Measurements from ENCODE around the gene ZNF154.
"Not testable (repeated sequence)": the region's sequence is repeated elsewhere in the genome, so short reads cannot be mapped to it uniquely, and the experiment has no call there.

The ZNF154 gene

GRCh38 chr19:57748029-57748428 lies 39.0 kb upstream of the ZNF154 start:
- Histone ChIP-seq H2AFZ (ENCODE audit: low read depth, low read length) (no peak overlapping the region), H3K9ac (ENCODE audit: low read length) (no peak overlapping the region), H3K27me3 (ENCODE audit: low read depth, low read length) (no peaks in the 10 kb centered on the region), H3K9me3 (ENCODE audit: insufficient read depth, low read length) (no peaks in the 10 kb centered on the region), H3K36me3 (replicated peaks; ENCODE audit: low read depth, low read length) (peaks cover 41% of the 10 kb centered on the region), H4K20me1 (ENCODE audit: insufficient read depth, low read length) (peaks cover 14% of the 10 kb centered on the region), H3K4me3 (ENCODE audit: low read length) (peak overlapping the region; percentile 81), H3K4me1 (ENCODE audit: low read length) (peaks cover 17% of the 10 kb centered on the region), H3K27ac (ENCODE audit: low read length) (no peak overlapping the region), H3K4me2 (ENCODE audit: low read length) (peak overlapping the region; percentile 97), H3K79me2 (ENCODE audit: low read length) (peaks cover 46% of the 10 kb centered on the region)
- no peak for TF ChIP-seq EZH2phosphoT487 (IDR thresholded peaks at IDR 0.05; ENCODE audit: low read depth)
- TF ChIP-seq, protein P1, sequence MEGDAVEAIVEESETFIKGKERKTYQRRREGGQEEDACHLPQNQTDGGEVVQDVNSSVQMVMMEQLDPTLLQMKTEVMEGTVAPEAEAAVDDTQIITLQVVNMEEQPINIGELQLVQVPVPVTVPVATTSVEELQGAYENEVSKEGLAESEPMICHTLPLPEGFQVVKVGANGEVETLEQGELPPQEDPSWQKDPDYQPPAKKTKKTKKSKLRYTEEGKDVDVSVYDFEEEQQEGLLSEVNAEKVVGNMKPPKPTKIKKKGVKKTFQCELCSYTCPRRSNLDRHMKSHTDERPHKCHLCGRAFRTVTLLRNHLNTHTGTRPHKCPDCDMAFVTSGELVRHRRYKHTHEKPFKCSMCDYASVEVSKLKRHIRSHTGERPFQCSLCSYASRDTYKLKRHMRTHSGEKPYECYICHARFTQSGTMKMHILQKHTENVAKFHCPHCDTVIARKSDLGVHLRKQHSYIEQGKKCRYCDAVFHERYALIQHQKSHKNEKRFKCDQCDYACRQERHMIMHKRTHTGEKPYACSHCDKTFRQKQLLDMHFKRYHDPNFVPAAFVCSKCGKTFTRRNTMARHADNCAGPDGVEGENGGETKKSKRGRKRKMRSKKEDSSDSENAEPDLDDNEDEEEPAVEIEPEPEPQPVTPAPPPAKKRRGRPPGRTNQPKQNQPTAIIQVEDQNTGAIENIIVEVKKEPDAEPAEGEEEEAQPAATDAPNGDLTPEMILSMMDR (IDR thresholded peaks at IDR 0.05; ENCODE audit: low read depth, low read length): no peak

- Histone ChIP-seq H3K9ac (ENCODE audit: low read length) (peak overlapping the region; percentile 83), H2AFZ (ENCODE audit: low read depth, low read length) (no peak overlapping the region), H3K4me3 (ENCODE audit: low read length) (peak overlapping the region; percentile 81), H4K20me1 (ENCODE audit: insufficient read depth, low read length) (peaks cover 14% of the 10 kb centered on the region), H3K79me2 (ENCODE audit: low read length) (peaks cover 46% of the 10 kb centered on the region), H3K4me2 (ENCODE audit: low read length) (peak overlapping the region; percentile 97), H3K9me3 (ENCODE audit: insufficient read depth, low read length) (no peaks in the 10 kb centered on the region), H3K36me3 (replicated peaks; ENCODE audit: low read depth, low read length) (peaks cover 35% of the 10 kb centered on the region), H3K27ac (ENCODE audit: low read length) (no peak overlapping the region; the same call in 1 of the 2 replicates), H3K4me1 (ENCODE audit: low read length) (peaks cover 17% of the 10 kb centered on the region), H3K27me3 (ENCODE audit: low read depth, low read length) (no peaks in the 10 kb centered on the region)
- no peak for TF ChIP-seq EZH2phosphoT487 (IDR thresholded peaks at IDR 0.05; ENCODE audit: low read depth)
- TF ChIP-seq, protein P1 (IDR thresholded peaks at IDR 0.05; ENCODE audit: low read depth, low read length): no peak
These were observed 38.4 kb upstream of the ZNF154 start for GRCh38 chr19:57747472-57747807.

- Histone ChIP-seq H3K36me3 (replicated peaks; ENCODE audit: low read depth, low read length) (peaks cover 31% of the 10 kb centered on the region), H3K4me1 (ENCODE audit: low read length) (peaks cover 17% of the 10 kb centered on the region), H4K20me1 (ENCODE audit: insufficient read depth, low read length) (peaks cover 14% of the 10 kb centered on the region), H3K27ac (ENCODE audit: low read length) (peak within 1 kb of the TSS; percentile 47), H3K9me3 (ENCODE audit: insufficient read depth, low read length) (no peaks in the 10 kb centered on the region), H3K4me2 (ENCODE audit: low read length) (peak within 1 kb of the TSS; percentile 97), H3K9ac (ENCODE audit: low read length) (peak within 1 kb of the TSS; percentile 83), H3K79me2 (ENCODE audit: low read length) (peaks cover 46% of the 10 kb centered on the region), H3K4me3 (ENCODE audit: low read length) (peak within 1 kb of the TSS; percentile 81), H2AFZ (ENCODE audit: low read depth, low read length) (peak within 1 kb of the TSS; percentile 93), H3K27me3 (ENCODE audit: low read depth, low read length) (no peaks in the 10 kb centered on the region)
- no peak for TF ChIP-seq EZH2phosphoT487 (IDR thresholded peaks at IDR 0.05; ENCODE audit: low read depth)
- TF ChIP-seq, protein P1 (IDR thresholded peaks at IDR 0.05; ENCODE audit: low read depth, low read length): no peak
These were observed 37.8 kb upstream of the ZNF154 start, which contains the start of gene ZNF776 for GRCh38 chr19:57746580-57747471. TSS of gene ZNF776 (plus strand) at chr19:57746815. CDS start at chr19:57747059, 244 bp downstream.

GRCh38 chr19:57738770-57739169 lies 29.8 kb upstream of the ZNF154 start:
- H3K27me3 ChIP-seq (ENCODE audit: low read depth, low read length); H3K4me2 ChIP-seq (ENCODE audit: low read length); H3K79me2 ChIP-seq (ENCODE audit: low read length); H3K9me3 ChIP-seq (ENCODE audit: insufficient read depth, low read length); H3K4me3 ChIP-seq (ENCODE audit: low read length); H2AFZ ChIP-seq (ENCODE audit: low read depth, low read length); H4K20me1 ChIP-seq (ENCODE audit: insufficient read depth, low read length); H3K9ac ChIP-seq (ENCODE audit: low read length); H3K27ac ChIP-seq (ENCODE audit: low read length); H3K4me1 ChIP-seq (ENCODE audit: low read length); H3K36me3 ChIP-seq (replicated peaks; ENCODE audit: low read depth, low read length): not testable (repeated sequence)
